ENCODE measurements around the gene HNF4A.

The HNF4A gene

DNA sequence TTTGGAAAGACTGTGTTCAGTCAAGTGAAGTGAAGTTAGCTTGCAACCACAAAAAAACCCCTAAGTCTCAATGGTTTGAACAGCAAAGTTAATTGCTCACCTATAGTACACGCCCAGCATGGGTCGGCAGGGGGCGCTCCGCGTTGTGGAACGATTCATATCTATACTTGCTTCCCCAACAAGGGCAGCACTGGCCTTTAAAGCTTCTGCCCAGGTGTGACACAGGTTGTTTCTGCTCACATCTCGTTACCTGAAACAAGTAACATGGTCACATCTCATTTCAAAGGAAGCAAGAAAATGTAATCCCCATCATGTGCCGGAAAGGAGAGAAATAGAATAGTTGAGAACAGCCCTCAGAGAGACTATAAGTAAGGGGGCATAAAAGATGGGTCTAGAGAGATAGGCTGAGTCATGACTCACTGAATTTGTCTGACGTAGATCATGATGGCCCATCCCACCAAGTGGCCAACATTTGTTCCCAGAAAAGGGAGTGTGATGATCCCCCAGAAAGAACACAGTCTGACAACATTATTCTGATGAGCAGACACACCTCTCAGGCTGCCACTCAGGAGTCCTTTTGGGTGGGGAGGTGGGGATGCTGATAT, 29.0 kb downstream of the HNF4A start:
- no peak for TF ChIP-seq CEBPB (IDR thresholded peaks at IDR 0.05)
- no peak for TF ChIP-seq YY1 (IDR thresholded peaks at IDR 0.05; ENCODE audit: low read depth)
- peak; percentile 72 for TF ChIP-seq RAD21 (IDR thresholded peaks at IDR 0.05; ENCODE audit: low read depth)

GRCh38 chr20:44388466-44389023, 33.0 kb downstream of the HNF4A start:
- TF ChIP-seq TEAD4 (IDR thresholded peaks at IDR 0.05) (0 out of 2 replicates have a peak, but pooled peaks have one; percentile 18), CEBPB (IDR thresholded peaks at IDR 0.05) (no peak), RAD21 (IDR thresholded peaks at IDR 0.05; ENCODE audit: low read depth) (peak; percentile 95)

- TF ChIP-seq TCF12 (IDR thresholded peaks at IDR 0.05; ENCODE audit: low read depth) (no peak), ZBTB7A (IDR thresholded peaks at IDR 0.05; ENCODE audit: low read depth) (no peak), YY1 (IDR thresholded peaks at IDR 0.05; ENCODE audit: low read depth) (no peak), EGR1 (IDR thresholded peaks at IDR 0.05) (no peak), CEBPB (IDR thresholded peaks at IDR 0.05) (no peak), NFIC (IDR thresholded peaks at IDR 0.05) (no peak), EP300 (IDR thresholded peaks at IDR 0.05; ENCODE audit: borderline replicate concordance) (no peak)
These were observed 34.4 kb downstream of the HNF4A start for GRCh38 chr20:44389871-44390270.

DNA sequence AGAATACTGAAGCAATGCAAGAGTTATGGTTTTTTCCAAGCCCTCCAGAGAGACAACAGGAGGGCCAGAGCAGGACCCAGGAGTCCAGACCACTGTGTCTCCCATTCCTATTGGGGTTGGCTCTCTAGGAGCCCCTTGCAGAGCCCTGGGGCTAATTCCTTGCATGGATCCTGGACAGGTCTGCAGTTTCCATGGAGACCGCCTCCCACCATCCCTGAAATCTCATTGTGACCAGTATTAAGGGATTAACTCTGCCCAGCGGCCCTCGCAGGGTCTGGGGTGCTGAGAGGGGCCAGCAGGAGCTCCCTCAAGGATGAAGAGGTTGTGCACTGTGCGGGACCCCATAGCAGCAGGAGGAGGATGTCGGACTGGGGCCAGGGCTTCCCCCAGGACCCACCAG, 34.8 kb downstream of the HNF4A start:
- TF ChIP-seq, protein P1, sequence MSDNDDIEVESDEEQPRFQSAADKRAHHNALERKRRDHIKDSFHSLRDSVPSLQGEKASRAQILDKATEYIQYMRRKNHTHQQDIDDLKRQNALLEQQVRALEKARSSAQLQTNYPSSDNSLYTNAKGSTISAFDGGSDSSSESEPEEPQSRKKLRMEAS (IDR thresholded peaks at IDR 0.05) = no peak
- no peak for TF ChIP-seq FOXM1 (IDR thresholded peaks at IDR 0.05; ENCODE audit: borderline replicate concordance, low read depth)
- no peak for TF ChIP-seq EGR1 (IDR thresholded peaks at IDR 0.05)
- TF ChIP-seq NFIC (IDR thresholded peaks at IDR 0.05) = no peak
- TF ChIP-seq EP300 (IDR thresholded peaks at IDR 0.05; ENCODE audit: borderline replicate concordance) = no peak
- TF ChIP-seq CEBPB (IDR thresholded peaks at IDR 0.05) = no peak
- no peak for TF ChIP-seq CREB1 (IDR thresholded peaks at IDR 0.05; ENCODE audit: low read depth)
- no peak for TF ChIP-seq REST (IDR thresholded peaks at IDR 0.05; ENCODE audit: low read depth)
- TF ChIP-seq TEAD4 (IDR thresholded peaks at IDR 0.05) = no peak
- TF ChIP-seq RAD21 (IDR thresholded peaks at IDR 0.05; ENCODE audit: low read depth) = no peak
- TF ChIP-seq USF1 (IDR thresholded peaks at IDR 0.05) = no peak
- no peak for TF ChIP-seq TAF1 (IDR thresholded peaks at IDR 0.05; ENCODE audit: low read depth)
- no peak for TF ChIP-seq YY1 (IDR thresholded peaks at IDR 0.05; ENCODE audit: low read depth)
- TF ChIP-seq TCF12 (IDR thresholded peaks at IDR 0.05; ENCODE audit: low read depth) = no peak
- no peak for TF ChIP-seq ZBTB7A (IDR thresholded peaks at IDR 0.05; ENCODE audit: low read depth)

DNA sequence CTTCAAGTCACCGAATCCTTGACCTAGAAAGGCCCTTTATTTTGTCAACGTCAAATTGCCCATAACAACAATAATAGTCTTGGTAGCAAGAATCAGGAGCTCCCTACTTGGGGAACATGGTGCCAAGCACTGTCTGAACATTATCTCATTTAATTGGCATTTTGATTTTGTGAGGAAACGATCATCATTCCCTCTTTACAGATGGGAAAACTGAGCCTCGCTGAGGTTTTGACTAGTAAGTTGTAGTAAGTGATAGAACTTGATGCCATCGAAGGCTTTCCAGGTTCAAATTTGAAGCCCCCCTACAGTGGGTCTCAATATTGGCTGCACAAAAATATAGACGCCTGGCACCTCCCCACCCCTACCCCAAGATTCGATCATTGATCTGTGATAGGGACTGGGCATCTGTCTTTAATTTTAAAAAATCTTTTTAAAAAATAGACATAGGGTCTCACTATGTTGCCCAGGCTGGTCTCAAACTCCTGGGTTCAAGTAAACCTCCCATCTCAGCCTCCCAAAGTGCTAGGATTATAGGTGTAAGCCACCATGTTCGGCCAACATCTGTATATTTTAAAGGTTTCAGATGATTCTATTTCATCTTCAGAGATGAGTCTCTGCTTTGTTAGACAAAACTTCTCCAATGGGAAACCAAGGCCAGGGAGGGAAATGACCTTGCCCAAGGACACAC, 36.7 kb downstream of the HNF4A start:
- no peak for TF ChIP-seq ZBTB7A (IDR thresholded peaks at IDR 0.05; ENCODE audit: low read depth)

DNA sequence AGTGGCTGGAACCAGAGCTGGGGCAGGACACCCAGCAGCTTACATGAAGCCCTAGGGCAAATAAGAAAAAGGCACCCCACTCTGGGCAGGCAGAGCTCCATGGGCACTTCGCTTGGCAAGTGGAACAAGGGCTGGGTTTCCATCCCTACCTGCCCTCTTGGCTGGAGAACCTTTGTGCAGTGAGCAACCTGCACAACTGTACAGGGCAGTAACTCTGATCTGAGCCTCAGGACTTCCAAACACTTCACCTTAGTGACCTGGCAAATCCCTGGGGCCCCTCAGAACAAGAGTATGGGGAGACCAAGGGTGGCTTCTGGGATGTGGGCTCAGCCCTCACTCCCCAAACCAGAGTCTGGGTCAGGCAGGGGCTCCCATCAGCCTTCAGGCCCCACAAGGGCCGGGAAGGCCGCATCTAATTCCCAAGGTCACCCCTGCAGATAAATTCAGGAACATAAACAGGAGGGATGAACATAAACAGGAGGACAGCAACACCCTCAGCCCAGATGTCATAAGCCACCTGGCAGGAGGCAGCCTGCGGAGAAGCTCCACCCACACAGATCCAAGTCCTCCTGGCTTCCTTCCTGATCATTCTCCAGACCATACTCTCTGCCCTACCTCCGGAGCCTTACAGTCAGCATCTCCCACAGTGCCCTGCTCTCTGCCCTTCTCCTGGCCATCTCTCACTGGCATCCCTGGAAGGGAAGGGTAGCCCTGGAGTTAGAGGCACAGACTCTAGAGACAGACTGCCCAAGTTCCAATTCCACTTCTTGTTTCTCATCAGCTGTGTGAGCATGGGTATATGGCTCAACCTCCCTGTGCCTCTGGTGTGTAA, 37.5 kb downstream of the HNF4A start:
- TF ChIP-seq NFIC (IDR thresholded peaks at IDR 0.05) (no peak), EP300 (IDR thresholded peaks at IDR 0.05; ENCODE audit: borderline replicate concordance) (no peak), EGR1 (IDR thresholded peaks at IDR 0.05) (no peak), TEAD4 (IDR thresholded peaks at IDR 0.05) (no peak), YY1 (IDR thresholded peaks at IDR 0.05; ENCODE audit: low read depth) (no peak), REST (IDR thresholded peaks at IDR 0.05; ENCODE audit: low read depth) (no peak), TAF1 (IDR thresholded peaks at IDR 0.05; ENCODE audit: low read depth) (no peak), FOXM1 (IDR thresholded peaks at IDR 0.05; ENCODE audit: borderline replicate concordance, low read depth) (no peak)

Data from Ishikawa (cell line).